Measurements from ENCODE around the gene UNC13D. TPM values are rescaled to one million over a fixed set of nuclear protein-coding genes. Genes with fewer than 3 reads are reported as not detected.

Gene UNC13D
- total RNA-seq, 1 donor from 2014 or later = 2.7 TPM

- H3K4me3 ChIP-seq (ENCODE audit: insufficient read depth, low read depth, low read length) = no peak overlapping the region
- H3K4me1 ChIP-seq (ENCODE audit: insufficient read depth, low read length) = peaks cover 13% of the 10 kb centered on the region
- Mint-ChIP-seq H3K27me3 (ENCODE audit: low read depth, unreplicated experiment) (no peaks in the 10 kb centered on the region), H3K4me1 (ENCODE audit: low read depth, unreplicated experiment) (no peaks in the 10 kb centered on the region), H3K36me3 (ENCODE audit: low read depth, unreplicated experiment) (peaks cover 9% of the 10 kb centered on the region), H3K9me3 (ENCODE audit: unreplicated experiment) (no peaks in the 10 kb centered on the region), H3K27ac (ENCODE audit: unreplicated experiment) (no peak overlapping the region), H3K4me3 (ENCODE audit: unreplicated experiment) (no peak overlapping the region)
- no peaks in the 10 kb centered on the region for H4K20me1 ChIP-seq (ENCODE audit: insufficient read depth, low read length)
- H3K9me3 ChIP-seq (ENCODE audit: insufficient read depth, low read depth, low read length) = no peaks in the 10 kb centered on the region
- no peak for FAIRE-seq
- no peaks in the 10 kb centered on the region for H3K79me2 ChIP-seq (ENCODE audit: insufficient read depth, low read length)
- H3K27me3 ChIP-seq (ENCODE audit: insufficient read depth, low read length) = no peaks in the 10 kb centered on the region
- H3K9ac ChIP-seq (ENCODE audit: low read length) = no peak overlapping the region
- no peak overlapping the region for H3K27ac ChIP-seq (ENCODE audit: low read depth, low read length)
- H3K36me3 ChIP-seq (ENCODE audit: insufficient read depth, low read length) = peaks cover 4% of the 10 kb centered on the region
- DNase-seq (ENCODE audit: low read depth) = no peak
- no peak for TF ChIP-seq EZH2 (IDR thresholded peaks at IDR 0.05; ENCODE audit: insufficient read depth, low read length)
- TF ChIP-seq, protein P1, sequence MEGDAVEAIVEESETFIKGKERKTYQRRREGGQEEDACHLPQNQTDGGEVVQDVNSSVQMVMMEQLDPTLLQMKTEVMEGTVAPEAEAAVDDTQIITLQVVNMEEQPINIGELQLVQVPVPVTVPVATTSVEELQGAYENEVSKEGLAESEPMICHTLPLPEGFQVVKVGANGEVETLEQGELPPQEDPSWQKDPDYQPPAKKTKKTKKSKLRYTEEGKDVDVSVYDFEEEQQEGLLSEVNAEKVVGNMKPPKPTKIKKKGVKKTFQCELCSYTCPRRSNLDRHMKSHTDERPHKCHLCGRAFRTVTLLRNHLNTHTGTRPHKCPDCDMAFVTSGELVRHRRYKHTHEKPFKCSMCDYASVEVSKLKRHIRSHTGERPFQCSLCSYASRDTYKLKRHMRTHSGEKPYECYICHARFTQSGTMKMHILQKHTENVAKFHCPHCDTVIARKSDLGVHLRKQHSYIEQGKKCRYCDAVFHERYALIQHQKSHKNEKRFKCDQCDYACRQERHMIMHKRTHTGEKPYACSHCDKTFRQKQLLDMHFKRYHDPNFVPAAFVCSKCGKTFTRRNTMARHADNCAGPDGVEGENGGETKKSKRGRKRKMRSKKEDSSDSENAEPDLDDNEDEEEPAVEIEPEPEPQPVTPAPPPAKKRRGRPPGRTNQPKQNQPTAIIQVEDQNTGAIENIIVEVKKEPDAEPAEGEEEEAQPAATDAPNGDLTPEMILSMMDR (IDR thresholded peaks at IDR 0.05; ENCODE audit: insufficient read depth, low read depth, low read length) = no peak
- H3K4me2 ChIP-seq (ENCODE audit: low read length) = no peak overlapping the region
- H2AFZ ChIP-seq (ENCODE audit: low read depth, low read length) = no peak overlapping the region
Measured at GRCh38 chr17:75824666-75825065, 19.5 kb downstream of the UNC13D start.

GRCh38 chr17:75824050-75824552 lies 20.1 kb downstream of the UNC13D start:
- no peak for FAIRE-seq
- Histone ChIP-seq H3K4me2 (ENCODE audit: low read length) (no peak overlapping the region), H4K20me1 (ENCODE audit: insufficient read depth, low read length) (no peaks in the 10 kb centered on the region), H3K9ac (ENCODE audit: low read length) (no peak overlapping the region), H3K27me3 (ENCODE audit: insufficient read depth, low read length) (no peaks in the 10 kb centered on the region), H3K79me2 (ENCODE audit: insufficient read depth, low read length) (no peaks in the 10 kb centered on the region), H3K9me3 (ENCODE audit: insufficient read depth, low read depth, low read length) (no peaks in the 10 kb centered on the region), H3K4me1 (ENCODE audit: insufficient read depth, low read length) (peaks cover 13% of the 10 kb centered on the region), H3K27ac (ENCODE audit: low read depth, low read length) (no peak overlapping the region), H2AFZ (ENCODE audit: low read depth, low read length) (no peak overlapping the region), H3K36me3 (ENCODE audit: insufficient read depth, low read length) (peaks cover 4% of the 10 kb centered on the region), H3K4me3 (ENCODE audit: insufficient read depth, low read depth, low read length) (no peak overlapping the region)
- no peak for DNase-seq (ENCODE audit: low read depth)
- peaks cover 14% of the 10 kb centered on the region for H3K36me3 Mint-ChIP-seq (ENCODE audit: low read depth, unreplicated experiment)
- TF ChIP-seq EZH2 (IDR thresholded peaks at IDR 0.05; ENCODE audit: insufficient read depth, low read length) = no peak
- TF ChIP-seq, protein P1 (IDR thresholded peaks at IDR 0.05; ENCODE audit: insufficient read depth, low read depth, low read length) = no peak
- no peaks in the 10 kb centered on the region for H3K27me3 Mint-ChIP-seq (ENCODE audit: low read depth, unreplicated experiment)
- H3K4me1 Mint-ChIP-seq (ENCODE audit: low read depth, unreplicated experiment) = no peaks in the 10 kb centered on the region
- no peaks in the 10 kb centered on the region for H3K9me3 Mint-ChIP-seq (ENCODE audit: unreplicated experiment)
- no peak overlapping the region for H3K4me3 Mint-ChIP-seq (ENCODE audit: unreplicated experiment)
- H3K27ac Mint-ChIP-seq (ENCODE audit: unreplicated experiment) = no peak overlapping the region

DNA sequence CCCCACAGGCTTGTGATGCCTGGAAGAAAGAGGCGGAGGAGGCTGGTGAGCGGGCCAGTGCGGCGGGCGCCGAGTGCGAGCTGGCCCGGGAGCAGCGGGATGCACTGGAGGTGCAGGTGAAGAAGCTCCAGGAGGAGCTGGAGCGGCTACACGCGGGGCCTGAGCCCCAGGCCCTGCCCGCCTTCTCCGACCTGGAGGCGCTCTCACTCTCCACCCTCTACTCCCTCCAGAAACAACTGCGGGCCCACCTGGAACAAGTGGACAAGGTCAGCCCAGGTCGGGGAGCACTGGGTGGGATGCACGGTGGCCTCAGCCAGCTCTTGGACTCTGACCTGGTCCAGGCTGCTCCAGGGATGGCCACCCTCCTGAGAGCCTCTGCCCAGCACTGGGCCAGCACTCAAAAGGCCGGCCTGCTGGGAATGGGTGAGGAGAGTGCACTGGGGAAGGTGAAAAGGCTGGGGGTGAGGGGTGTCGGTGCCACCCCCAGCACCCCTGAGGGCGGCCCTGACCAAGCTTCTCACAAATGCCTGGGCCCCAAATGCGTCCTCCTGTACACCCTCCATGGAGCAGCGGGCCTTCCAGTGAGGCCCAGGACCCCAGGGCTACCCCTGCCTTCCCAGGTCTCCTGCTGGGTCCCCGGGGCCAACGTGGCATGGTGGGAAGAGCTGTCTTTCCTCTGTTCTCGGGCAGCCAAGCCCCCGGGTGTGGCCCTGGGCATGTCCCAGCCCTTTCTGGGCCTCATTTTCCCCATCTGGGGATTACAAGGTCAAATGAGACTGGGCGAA lies 20.8 kb downstream of the UNC13D start:
- Mint-ChIP-seq H3K9me3 (ENCODE audit: unreplicated experiment) (no peaks in the 10 kb centered on the region), H3K4me1 (ENCODE audit: low read depth, unreplicated experiment) (no peaks in the 10 kb centered on the region), H3K4me3 (ENCODE audit: unreplicated experiment) (no peak overlapping the region), H3K27ac (ENCODE audit: unreplicated experiment) (no peak overlapping the region), H3K36me3 (ENCODE audit: low read depth, unreplicated experiment) (peaks cover 17% of the 10 kb centered on the region), H3K27me3 (ENCODE audit: low read depth, unreplicated experiment) (no peaks in the 10 kb centered on the region)
- H3K9ac ChIP-seq (ENCODE audit: low read length) = no peak overlapping the region
- H3K4me3 ChIP-seq (ENCODE audit: insufficient read depth, low read depth, low read length) = no peak overlapping the region
- H3K36me3 ChIP-seq (ENCODE audit: insufficient read depth, low read length) = peaks cover 4% of the 10 kb centered on the region
- DNase-seq (ENCODE audit: low read depth) = no peak
- no peak for TF ChIP-seq EZH2 (IDR thresholded peaks at IDR 0.05; ENCODE audit: insufficient read depth, low read length)
- TF ChIP-seq, protein P1 (IDR thresholded peaks at IDR 0.05; ENCODE audit: insufficient read depth, low read depth, low read length) = no peak
- no peak overlapping the region for H3K4me2 ChIP-seq (ENCODE audit: low read length)
- no peak for FAIRE-seq
- no peaks in the 10 kb centered on the region for H3K79me2 ChIP-seq (ENCODE audit: insufficient read depth, low read length)
- no peaks in the 10 kb centered on the region for H3K27me3 ChIP-seq (ENCODE audit: insufficient read depth, low read length)
- peaks cover 13% of the 10 kb centered on the region for H3K4me1 ChIP-seq (ENCODE audit: insufficient read depth, low read length)
- H4K20me1 ChIP-seq (ENCODE audit: insufficient read depth, low read length) = peaks cover 3% of the 10 kb centered on the region
- no peak overlapping the region for H3K27ac ChIP-seq (ENCODE audit: low read depth, low read length)
- H3K9me3 ChIP-seq (ENCODE audit: insufficient read depth, low read depth, low read length) = no peaks in the 10 kb centered on the region
- H2AFZ ChIP-seq (ENCODE audit: low read depth, low read length) = no peak overlapping the region
